ENCODE measurements around the gene NIPAL1.

Gene NIPAL1

GRCh38 chr4:48028696-48029095 lies 12.1 kb downstream of the NIPAL1 start:
- DNase-seq, result no peak

GRCh38 chr4:48030470-48030869 lies 13.9 kb downstream of the NIPAL1 start:
- DNase-seq, result no peak

DNA sequence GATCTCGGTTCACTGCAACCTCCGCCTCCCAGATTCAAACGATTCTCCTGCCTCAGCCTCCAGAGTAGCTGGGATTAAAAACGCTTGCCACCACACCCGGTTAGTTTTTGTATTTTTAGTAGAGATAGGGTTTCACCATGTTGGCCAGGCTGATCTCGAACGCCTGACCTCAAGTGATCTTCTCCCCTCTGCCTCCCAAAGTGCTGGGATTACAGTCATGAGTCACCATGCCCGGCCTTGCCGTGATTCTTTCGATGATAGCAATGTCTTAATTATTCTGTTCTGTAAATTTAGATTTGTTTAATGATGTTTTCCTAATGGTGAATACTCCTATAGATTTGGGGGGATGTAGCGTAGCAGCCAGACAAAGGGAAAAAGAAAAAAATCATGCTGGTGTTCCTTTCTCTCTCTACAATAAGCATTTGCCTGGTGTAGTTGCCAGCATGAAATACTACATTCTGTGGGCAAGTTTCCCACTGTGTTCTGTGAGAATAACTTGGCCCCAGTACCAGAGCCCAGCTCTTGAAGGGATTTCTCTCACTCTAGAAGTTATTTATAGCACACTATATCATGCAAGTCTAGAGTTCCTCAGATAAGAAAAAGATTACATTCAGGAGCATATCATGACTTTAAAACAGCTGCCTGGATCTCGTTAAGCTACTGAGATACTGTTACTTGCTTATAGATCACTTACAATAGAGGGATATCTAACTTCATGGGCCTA lies 15.4 kb downstream of the NIPAL1 start:
- DNase-seq, result no peak

DNA sequence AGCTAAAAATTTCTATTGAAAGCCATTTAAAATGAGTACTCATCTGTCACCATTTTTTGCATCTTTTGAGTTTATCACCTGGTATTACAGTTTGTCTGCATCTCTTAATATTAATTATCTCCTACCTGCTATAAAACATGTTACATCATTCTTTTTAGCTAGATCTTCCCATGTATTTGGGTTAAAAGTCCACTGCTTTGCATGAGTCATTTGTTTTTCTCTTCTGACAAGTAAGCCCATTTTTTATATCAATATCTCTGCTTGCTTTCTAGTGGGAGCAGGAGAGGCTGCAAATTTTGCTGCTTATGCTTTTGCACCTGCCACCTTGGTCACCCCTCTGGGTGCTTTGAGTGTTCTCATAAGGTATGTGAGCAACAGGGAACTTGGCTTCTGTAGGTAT lies 16.1 kb downstream of the NIPAL1 start:
- DNase-seq, result no peak

DNA sequence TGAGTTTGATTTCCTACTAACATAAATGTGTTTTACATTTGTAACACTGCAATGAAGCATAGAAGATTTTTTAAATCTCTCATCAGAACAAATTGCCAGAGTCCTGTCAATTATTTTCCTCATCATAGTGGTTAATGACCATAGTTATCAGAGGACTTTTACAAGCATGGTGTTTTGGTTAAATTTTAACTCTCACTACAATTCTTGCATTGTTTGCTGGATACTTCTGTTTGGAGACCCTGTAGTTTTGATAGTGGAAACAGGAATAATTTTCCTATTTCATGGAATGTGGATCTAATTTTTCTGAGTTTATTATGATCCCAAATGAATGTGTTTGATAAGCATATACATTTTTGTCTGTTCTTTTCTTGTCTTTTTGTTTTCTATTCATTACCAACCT lies 16.8 kb downstream of the NIPAL1 start:
- DNase-seq, result no peak

DNA sequence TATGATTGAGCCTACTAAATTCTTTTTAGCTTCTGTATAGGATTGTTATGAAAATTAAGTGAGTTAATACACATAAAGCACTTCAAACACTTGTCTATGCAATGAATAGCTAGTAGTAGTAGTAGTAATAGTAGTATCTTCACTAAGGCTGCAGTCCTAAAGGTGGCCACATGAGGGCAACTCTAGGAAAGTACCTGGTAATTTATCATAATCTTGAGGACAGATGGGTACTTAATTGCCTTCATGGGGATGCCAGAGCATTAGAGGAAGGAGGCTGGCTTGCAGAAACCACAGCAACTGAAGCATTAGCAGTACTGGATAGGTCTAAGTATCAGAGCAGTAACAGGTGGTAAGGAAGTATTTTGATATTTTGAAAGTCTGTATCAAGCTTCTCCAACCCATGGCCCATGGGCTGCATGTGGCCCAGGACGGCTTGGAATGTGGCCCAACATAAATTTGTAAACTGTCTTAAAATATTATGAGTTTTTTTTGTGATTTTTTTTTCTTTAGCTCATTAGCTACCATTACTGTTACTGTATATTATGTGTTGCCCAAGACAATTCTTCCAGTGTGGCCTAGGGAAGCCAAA lies 17.3 kb downstream of the NIPAL1 start:
- peak; percentile 77 for DNase-seq

- no peak for DNase-seq
These were observed 19.4 kb downstream of the NIPAL1 start for GRCh38 chr4:48035952-48036351.

GRCh38 chr4:48037117-48037462 lies 20.5 kb downstream of the NIPAL1 start:
- no peak for DNase-seq

DNA sequence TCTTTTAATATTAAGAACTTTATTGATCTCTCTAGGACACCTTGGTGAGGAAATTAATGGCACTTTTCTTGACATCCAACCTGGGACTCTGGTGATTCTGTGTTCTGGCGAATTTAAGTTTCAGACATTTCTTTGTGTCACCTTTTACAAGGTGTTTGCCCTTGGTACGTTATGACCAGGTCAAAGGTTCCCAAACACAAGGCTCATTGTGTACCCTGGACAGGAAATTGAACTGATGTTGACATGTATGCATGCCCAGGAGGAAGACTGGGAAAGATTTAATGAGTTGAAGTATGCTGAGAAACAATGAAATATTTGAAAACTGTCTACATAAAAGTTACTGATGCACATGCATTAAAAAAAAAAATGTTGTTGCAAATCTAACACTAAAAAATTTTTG lies 22.1 kb downstream of the NIPAL1 start:
- no peak for DNase-seq

DNA sequence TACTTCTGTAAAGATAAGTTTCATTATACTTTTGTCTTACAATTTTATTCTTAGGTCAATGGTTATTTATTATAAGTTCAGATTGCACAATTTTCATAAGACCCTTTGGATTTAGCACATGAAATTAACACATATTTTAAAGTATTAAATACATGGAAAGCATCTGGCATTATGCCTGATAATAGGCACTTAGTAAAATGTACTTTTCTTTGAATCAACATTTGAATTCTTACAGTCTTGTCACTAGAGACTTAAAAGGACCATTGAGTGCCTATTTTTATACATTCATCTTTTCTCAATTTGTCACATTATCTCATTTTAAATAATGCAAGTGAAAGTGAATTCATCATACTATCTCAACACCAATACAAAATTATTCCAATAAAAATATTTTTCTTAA lies 23.0 kb downstream of the NIPAL1 start:
- no peak for DNase-seq

DNA sequence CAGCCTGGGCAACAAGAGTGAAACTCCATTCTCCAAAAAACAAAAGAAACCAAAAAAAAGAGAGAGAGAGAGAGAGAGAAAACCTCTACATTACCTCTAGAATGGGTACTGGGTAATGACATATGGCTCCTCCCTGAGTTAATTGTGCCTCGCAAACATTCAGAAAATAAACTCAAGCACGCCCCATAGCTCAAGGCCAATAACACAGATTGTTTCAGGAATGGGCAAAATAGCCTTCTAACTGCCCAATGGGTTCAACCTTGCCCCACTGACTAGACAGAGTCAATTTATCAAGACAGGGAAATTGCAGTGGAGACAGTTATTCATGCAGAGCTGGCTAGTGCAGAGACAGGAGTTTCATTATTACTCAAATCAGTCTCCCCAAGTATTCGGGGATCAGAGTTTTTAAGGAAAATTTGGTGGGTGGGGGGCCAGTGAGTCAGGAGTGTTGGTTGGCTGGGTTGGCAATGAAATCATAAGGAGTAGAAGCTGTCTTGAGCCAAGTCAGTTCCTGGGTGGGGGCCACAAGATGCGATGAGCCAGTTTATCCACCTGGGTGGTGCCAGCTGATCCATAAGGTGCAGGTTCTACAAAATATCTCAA lies 25.1 kb downstream of the NIPAL1 start:
- DNase-seq, result peak; percentile 58

- no peak for DNase-seq
These were observed 26.4 kb downstream of the NIPAL1 start for GRCh38 chr4:48042979-48043461.

DNA sequence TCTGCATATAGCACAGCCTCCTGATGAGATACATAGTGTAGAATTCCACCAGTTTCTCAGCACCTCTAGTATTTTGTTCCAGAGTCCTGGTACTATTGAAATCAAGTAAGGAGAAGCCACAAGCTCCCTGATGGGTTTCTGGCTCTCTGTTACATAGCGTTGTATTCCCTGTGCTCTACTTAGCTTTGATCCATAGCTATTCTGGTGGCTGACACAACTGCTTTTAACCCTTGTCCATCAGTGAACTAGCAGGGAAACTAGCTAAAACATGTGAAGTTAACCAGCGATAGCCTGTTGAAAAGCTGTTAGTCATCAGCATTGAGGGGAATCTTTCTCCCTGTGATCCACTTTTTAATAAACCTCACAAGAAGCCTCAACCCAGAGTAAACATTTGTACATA lies 26.9 kb downstream of the NIPAL1 start:
- DNase-seq, result no peak

DNA sequence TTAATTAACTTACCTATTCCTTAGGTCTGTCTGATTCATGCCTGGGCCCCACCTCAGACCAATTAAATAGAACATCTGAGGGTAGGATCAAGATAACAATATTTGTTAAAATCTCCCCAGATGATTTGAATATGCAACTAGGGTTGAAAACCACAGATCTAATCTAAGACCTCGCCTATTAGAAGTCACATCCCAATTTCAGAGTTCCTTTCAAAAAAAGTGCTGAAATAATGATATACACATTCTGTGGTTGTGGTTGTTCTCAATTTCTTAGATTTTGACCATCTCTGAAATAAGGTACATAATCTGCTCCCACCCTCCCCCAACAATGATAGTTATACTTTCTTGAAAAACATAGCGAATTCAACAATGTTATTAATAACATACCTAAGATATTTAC lies 27.7 kb downstream of the NIPAL1 start:
- no peak for DNase-seq

DNA sequence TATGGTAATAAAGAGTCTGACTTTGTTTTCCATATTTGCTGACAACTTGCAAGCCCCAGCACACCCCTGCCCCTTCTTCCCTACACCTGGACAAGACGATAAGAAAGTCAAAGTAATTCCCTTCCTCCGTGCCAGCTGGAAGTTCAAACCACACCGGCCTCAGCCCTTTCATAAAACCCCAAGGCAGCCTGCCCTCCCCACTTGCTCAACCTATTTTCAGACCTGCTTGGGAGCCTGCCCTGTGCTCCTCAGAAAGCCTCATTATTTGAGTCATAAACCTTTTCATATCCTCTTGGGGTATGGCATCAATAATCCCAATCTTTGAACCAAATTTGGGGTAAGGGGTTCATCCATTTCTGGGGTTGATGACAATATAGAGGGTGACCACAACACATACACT lies 29.5 kb downstream of the NIPAL1 start:
- peak; percentile 19 for DNase-seq

- peak; percentile 84 for DNase-seq
These were observed 30.9 kb downstream of the NIPAL1 start for GRCh38 chr4:48047421-48047844.

- no peak for DNase-seq
These were observed 31.3 kb downstream of the NIPAL1 start for GRCh38 chr4:48047896-48048295.

DNA sequence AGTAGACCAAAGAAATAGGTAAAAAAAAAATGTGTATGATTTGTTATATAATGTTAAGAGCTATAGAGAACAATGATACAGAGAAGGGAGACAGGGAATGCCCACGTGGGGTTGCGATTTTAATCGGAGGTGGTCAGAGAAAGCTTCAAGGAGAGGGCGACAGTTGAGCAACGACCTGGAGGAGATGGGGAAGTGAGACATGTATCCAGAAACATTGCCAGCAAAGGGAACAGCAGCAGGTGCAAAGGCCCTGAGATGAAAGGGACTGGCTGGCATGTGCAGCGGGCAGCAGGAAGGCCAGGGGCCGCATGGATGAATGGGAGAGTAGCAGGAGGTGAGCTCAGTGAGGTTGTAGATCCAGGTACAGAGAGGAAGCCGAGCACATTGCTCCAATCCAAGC lies 32.9 kb downstream of the NIPAL1 start:
- no peak for DNase-seq

- no peak for DNase-seq
These were observed 34.5 kb downstream of the NIPAL1 start for GRCh38 chr4:48051078-48051477.

DNA sequence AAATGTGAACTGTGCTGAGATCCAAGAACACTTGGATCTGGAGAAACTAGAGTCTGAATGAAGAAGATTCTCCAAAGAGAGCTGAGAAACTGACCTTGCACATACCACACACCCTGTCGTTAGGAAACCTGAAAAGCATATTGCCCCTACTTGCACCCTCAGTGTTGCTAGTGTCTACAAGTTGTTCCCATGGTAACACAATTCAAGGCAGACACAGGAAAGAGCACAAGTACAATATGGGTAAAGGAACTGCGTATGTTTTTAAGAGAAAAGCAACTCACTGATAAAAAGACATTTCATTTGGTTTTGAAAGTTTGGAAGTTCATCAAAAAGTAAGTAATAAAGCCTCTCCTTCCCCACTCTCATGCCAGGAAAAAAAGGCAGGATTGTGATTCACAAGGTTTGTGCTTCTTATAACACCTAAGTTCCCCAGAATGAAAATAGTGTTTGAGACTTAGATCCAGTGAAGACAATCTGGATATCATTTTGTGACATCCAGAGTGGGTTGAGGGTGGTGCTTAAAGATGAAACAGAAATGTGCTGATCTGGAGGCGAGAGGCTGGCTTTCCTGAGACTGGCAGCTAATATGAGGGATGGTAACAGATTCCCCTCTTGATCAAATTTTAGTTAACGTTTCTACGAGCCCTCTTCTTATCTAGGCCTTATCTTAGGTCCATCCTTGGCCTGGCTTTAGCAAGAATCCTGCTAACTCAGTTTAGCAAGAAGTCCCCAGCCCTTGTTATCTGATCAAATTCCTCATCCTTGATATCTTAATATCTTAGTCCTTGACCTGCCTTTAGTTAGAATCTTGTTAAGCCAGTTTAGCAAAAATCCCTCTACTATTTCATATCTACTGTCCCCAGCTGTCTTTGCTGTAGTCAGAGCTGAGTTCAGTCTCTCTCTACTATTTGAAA lies 42.3 kb downstream of the NIPAL1 start:
- DNase-seq, result no peak

GRCh38 chr4:48064349-48064748 lies 47.8 kb downstream of the NIPAL1 start:
- no peak for DNase-seq

DNA sequence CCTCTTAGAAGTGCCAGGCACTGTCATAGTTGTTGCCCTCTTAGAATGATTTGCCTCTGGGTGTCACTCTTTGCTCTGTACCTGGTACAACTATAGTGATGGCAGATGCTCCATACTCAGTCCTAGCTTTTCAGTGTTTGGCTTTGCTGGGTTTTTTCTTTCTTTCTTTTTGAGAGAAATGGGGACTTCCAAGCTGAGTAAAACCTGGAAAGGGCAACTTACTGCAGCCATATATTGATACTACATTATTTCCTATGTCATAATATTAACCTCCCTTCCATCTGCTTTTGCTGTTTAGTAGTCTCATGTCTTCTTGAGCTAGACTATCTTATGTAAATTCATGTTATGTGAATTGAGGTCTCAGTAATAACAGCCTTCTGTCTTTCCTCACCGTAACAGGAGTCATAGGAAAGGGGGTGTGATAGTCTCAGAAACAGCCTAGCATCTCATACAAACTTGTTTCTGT lies 49.0 kb downstream of the NIPAL1 start:
- DNase-seq, result no peak

GRCh38 chr4:48067536-48067935 lies 51.0 kb downstream of the NIPAL1 start:
- DNase-seq, result no peak
